ENCODE results near the gene IQSEC1. TPM values are rescaled to one million over a fixed set of nuclear protein-coding genes. Genes with fewer than 3 reads are reported as not detected.

IQSEC1 gene
- total and polyA plus RNA-seq, 2 experiments from 2014 or later = 8.0 to 51.9 TPM

DNA sequence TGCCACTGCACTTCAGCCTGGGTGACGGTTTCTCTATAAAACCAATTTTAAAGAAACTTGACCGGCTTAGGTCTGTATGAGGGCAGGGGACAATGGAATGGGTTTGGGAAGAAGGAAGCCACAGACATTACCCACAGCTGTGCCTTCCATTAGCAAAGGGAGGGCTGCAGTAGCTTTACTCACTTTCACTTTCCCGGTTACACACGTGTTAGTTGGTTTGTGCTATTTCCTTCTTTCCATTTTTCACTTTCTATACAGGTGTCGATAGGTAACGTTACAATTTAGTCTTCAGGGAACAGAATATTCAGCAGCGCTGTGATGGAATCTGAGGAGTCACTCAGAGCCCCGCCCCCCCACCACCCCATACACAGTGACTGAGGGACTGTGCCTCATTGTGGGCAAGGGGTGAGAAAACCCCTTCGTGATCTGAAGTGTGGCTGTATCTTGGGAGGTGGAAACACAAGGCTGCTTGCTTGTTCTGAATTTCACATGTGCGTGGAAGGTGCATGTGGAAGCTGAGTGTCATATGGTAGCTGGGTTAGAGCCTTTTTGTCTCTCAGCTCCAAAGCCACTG is 187.0 kb downstream of the IQSEC1 start (continued):
- no peak for TF ChIP-seq CTCF (conservative IDR thresholded peaks at IDR 0.05; ENCODE audit: low read depth in 2 of 2)
- TF ChIP-seq STAT1 (IDR thresholded peaks at IDR 0.05; ENCODE audit: unreplicated experiment) = no peak
- no peak for TF ChIP-seq CREB1 (CRISPR knock-in tag; IDR thresholded peaks at IDR 0.05; ENCODE audit: low read depth)

DNA sequence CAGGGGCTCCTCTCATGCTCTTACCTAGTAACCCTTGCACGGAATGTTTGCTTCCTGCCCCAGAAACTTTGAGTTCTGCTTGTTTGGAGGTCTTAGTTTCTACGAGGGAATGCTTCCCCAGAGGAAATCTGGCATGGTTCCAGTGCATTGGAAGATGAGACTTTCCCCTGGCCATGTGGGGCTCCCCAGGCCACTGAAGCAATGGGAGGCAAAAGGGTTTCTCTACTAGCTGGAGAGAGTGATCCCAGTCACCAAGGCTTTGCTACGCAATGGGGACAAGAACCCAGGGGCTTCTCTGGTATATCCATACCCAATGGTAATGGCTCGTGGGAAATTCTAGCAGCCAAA is 187.7 kb downstream of the IQSEC1 start:
- H3K4me2 ChIP-seq = no peak overlapping the region
- Mint-ChIP-seq H3K36me3 (ENCODE audit: low read depth) (no peaks in the 10 kb centered on the region; the same call in 2 of the 3 replicates), H3K27ac (no peak overlapping the region), H3K4me1 (peaks cover 7% of the 10 kb centered on the region), H3K9me3 (peaks cover 5% of the 10 kb centered on the region; the same call in 1 of the 3 replicates), H3K4me3 (no peak overlapping the region), H3K27me3 (ENCODE audit: insufficient read depth, low read depth, poor library complexity) (peaks cover 8% of the 10 kb centered on the region)
- no peak overlapping the region for H3K4me3 ChIP-seq
- peak overlapping the region; percentile 28; the same call in 1 of the 2 replicates for H2AFZ ChIP-seq
- no peaks in the 10 kb centered on the region for H3K79me2 ChIP-seq (replicated peaks; ENCODE audit: insufficient read depth)
- DNase-seq (ENCODE audit: low spot score) (no peak), ATAC-seq (no peak)
- H3K4me1 ChIP-seq (ENCODE audit: insufficient read depth) = no peaks in the 10 kb centered on the region
- no peak overlapping the region for H3K27ac ChIP-seq (ENCODE audit: low read depth)
- peaks cover 14% of the 10 kb centered on the region; the same call in 1 of the 2 replicates for H3K27me3 ChIP-seq (ENCODE audit: insufficient read depth)
- H3K9me2 ChIP-seq (ENCODE audit: insufficient read depth) = no peaks in the 10 kb centered on the region
- H3F3A ChIP-seq (replicated peaks; ENCODE audit: low read depth) = no peaks in the 10 kb centered on the region
- no peaks in the 10 kb centered on the region for H3K36me3 ChIP-seq (ENCODE audit: insufficient read depth)
- H4K20me1 ChIP-seq (replicated peaks; ENCODE audit: insufficient read depth) = 0 out of 2 replicates have a peak, but pooled peaks cover 3% of the 10 kb centered on the region
- TF ChIP-seq ZNF114 (CRISPR knock-in tag; IDR thresholded peaks at IDR 0.05) = no peak
- no peak for TF ChIP-seq ZNF331 (CRISPR knock-in tag; IDR thresholded peaks at IDR 0.05; ENCODE audit: low read depth)
- TF ChIP-seq JUNB (IDR thresholded peaks at IDR 0.05; ENCODE audit: unreplicated experiment) = no peak
- TF ChIP-seq POLR2AphosphoS5 (IDR thresholded peaks at IDR 0.05; ENCODE audit: low read depth) = no peak
- TF ChIP-seq EZH2phosphoT487 (IDR thresholded peaks at IDR 0.05; ENCODE audit: unreplicated experiment) = no peak
- TF ChIP-seq CTCF (conservative IDR thresholded peaks at IDR 0.05; ENCODE audit: low read depth in 2 of 2) = no peak
- TF ChIP-seq, protein P1, sequence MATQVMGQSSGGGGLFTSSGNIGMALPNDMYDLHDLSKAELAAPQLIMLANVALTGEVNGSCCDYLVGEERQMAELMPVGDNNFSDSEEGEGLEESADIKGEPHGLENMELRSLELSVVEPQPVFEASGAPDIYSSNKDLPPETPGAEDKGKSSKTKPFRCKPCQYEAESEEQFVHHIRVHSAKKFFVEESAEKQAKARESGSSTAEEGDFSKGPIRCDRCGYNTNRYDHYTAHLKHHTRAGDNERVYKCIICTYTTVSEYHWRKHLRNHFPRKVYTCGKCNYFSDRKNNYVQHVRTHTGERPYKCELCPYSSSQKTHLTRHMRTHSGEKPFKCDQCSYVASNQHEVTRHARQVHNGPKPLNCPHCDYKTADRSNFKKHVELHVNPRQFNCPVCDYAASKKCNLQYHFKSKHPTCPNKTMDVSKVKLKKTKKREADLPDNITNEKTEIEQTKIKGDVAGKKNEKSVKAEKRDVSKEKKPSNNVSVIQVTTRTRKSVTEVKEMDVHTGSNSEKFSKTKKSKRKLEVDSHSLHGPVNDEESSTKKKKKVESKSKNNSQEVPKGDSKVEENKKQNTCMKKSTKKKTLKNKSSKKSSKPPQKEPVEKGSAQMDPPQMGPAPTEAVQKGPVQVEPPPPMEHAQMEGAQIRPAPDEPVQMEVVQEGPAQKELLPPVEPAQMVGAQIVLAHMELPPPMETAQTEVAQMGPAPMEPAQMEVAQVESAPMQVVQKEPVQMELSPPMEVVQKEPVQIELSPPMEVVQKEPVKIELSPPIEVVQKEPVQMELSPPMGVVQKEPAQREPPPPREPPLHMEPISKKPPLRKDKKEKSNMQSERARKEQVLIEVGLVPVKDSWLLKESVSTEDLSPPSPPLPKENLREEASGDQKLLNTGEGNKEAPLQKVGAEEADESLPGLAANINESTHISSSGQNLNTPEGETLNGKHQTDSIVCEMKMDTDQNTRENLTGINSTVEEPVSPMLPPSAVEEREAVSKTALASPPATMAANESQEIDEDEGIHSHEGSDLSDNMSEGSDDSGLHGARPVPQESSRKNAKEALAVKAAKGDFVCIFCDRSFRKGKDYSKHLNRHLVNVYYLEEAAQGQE (IDR thresholded peaks at IDR 0.05; ENCODE audit: unreplicated experiment) = no peak
- TF ChIP-seq STAT1 (IDR thresholded peaks at IDR 0.05; ENCODE audit: unreplicated experiment) = no peak
- TF ChIP-seq CREB1 (CRISPR knock-in tag; IDR thresholded peaks at IDR 0.05; ENCODE audit: low read depth) = no peak
- TF ChIP-seq, protein P2, sequence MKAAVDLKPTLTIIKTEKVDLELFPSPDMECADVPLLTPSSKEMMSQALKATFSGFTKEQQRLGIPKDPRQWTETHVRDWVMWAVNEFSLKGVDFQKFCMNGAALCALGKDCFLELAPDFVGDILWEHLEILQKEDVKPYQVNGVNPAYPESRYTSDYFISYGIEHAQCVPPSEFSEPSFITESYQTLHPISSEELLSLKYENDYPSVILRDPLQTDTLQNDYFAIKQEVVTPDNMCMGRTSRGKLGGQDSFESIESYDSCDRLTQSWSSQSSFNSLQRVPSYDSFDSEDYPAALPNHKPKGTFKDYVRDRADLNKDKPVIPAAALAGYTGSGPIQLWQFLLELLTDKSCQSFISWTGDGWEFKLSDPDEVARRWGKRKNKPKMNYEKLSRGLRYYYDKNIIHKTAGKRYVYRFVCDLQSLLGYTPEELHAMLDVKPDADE (IDR thresholded peaks at IDR 0.05) = no peak
